ENCODE results near the gene POLR2C. TPM values are rescaled to one million over a fixed set of nuclear protein-coding genes. Genes with fewer than 3 reads are reported as not detected.

POLR2C gene
- total and polyA plus RNA-seq, 10 of the 15 experiments (the other 5 are each of a cell fraction or from before 2014, with no cell fraction given): 26.9 to 93.0 (median 57.8) TPM

DNA sequence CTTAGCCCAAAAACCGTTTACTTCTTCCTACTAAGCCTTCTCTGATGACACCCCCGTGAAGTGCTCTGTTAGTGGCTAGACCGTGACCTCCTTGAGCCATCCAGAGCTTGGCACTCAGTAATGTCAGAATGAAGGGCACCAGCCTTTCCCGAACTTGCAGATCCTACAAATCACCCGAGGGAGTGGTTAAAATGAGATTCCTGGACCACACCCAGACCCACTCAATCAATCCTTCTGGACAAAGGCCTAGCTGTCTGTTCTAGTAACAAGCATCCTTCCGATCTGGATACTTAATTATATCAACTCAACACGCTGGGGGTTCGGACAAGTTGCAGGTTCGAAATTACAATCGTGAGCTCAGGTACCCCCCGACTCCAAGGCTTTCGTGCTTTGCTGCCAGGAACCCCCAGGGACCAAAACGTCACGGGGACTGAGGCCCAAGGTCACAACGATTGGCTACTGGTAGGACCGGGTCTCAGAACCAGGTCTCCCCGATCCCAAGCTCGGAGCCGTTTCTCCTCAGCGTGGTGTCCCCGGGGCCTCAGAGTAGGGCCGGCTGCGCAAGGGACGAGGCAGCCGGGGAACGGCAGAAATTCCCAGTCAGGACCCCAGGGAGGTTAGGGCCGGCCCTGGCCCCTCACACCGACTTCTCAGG lies 15.8 kb upstream of the POLR2C start:
- H3K27ac ChIP-seq (ENCODE audit: control insufficient read depth, insufficient read depth): peak overlapping the region; percentile 88
- in situ Hi-C loops (cut with MboI) (no loop called here), intact Hi-C loops (cut with micrococcal nuclease; ENCODE audit: unreplicated experiment) (loop anchor here (10.0 kb wide), 1 partner anchor 678 kb away; the partner anchor contains the start of gene CFAP20)
- peaks cover 2% of the 10 kb centered on the region; the same call in 2 of the 3 replicates for H3K9me3 ChIP-seq (replicated peaks; ENCODE audit: control insufficient read depth, insufficient read depth, low read length)
- FAIRE-seq (no peak), DNase-seq (ENCODE audit: low read depth, low spot score) (no peak), ATAC-seq (peak; percentile 64)
- H3K4me2 ChIP-seq (ENCODE audit: control insufficient read depth, insufficient read depth): peak overlapping the region; percentile 91
- H3K4me3 ChIP-seq: peak overlapping the region; percentile 97
- 1% methylated on average over 24 of the region's 28 CpGs for WGBS (ENCODE audit: insufficient coverage, insufficient replicate concordance, low lambda C conversion rate, missing lambda C conversion rate)
- POLR2A ChIA-PET: interaction anchor here (0.6 to 2.0 kb wide), 15 partner anchors 8 to 261 kb away, joined by 3 to 14 read pairs (median 3); partner anchors contain the start of genes POLR2C, PSME3IP1 and RSPRY1
- peaks cover 40% of the 10 kb centered on the region for H3K79me2 ChIP-seq (ENCODE audit: control insufficient read depth, insufficient read depth, low read length)
- peak overlapping the region; percentile 91 for H2AFZ ChIP-seq (ENCODE audit: control insufficient read depth, low read depth, low read length)
- CTCF ChIA-PET: interaction anchor here (0.8 to 6.5 kb wide), 12 partner anchors 10 to 363 kb away, joined by 3 to 42 read pairs (median 3); partner anchors contain the start of gene POLR2C
- RAD21 ChIA-PET (ENCODE audit: unreplicated experiment): interaction anchor here (0.7 to 2.2 kb wide), 12 partner anchors 10 to 149 kb away, joined by 3 to 9 read pairs (median 4); partner anchors contain the start of genes DOK4 and POLR2C
- SMC1A ChIA-PET (ENCODE audit: uncharacterized antibody, unreplicated experiment): interaction anchor here (0.7 to 1.8 kb wide), 10 partner anchors 13 to 290 kb away, joined by 3 to 8 read pairs (median 4); partner anchors contain the start of genes ADGRG5 and DOK4
- BruUV-seq (replicated peaks): no TSS peak
- H3K9ac ChIP-seq (ENCODE audit: control insufficient read depth, insufficient read depth, low read length): peak overlapping the region; percentile 98
- TF ChIP-seq SMAD5 (IDR thresholded peaks at IDR 0.05; ENCODE audit: low read depth): no peak
- peak; percentile 82 for TF ChIP-seq MEF2B (IDR thresholded peaks at IDR 0.05; ENCODE audit: partially characterized antibody, poor library complexity, severe bottlenecking)
- no peak for TF ChIP-seq NBN (IDR thresholded peaks at IDR 0.05)
- TF ChIP-seq BHLHE40 (IDR thresholded peaks at IDR 0.05; ENCODE audit: borderline replicate concordance in 1 of 2, low read depth in 2 of 2, low read length in 1 of 2): 0 out of 4 replicates have a peak, but pooled peaks of 1 of the 2 experiments have one; percentile 1
- TF ChIP-seq SIN3A (IDR thresholded peaks at IDR 0.05; ENCODE audit: low read depth, low read length): no peak
- TF ChIP-seq RAD21 (IDR thresholded peaks at IDR 0.05; ENCODE audit: insufficient read depth, low read depth, low read length): no peak
- TF ChIP-seq ZZZ3 (IDR thresholded peaks at IDR 0.05; ENCODE audit: control insufficient read depth, insufficient read length, low read depth): no peak
- no peak for TF ChIP-seq ZNF217 (IDR thresholded peaks at IDR 0.05)
- no peak for TF ChIP-seq HDGF (IDR thresholded peaks at IDR 0.05)
- H3K27me3 ChIP-seq (replicated peaks in 1 of 2; ENCODE audit: control insufficient read depth in 2 of 2, insufficient read depth in 2 of 2, low read length in 1 of 2): no peaks in the 10 kb centered on the region
- H3K36me3 ChIP-seq (ENCODE audit: control insufficient read depth in 2 of 2, insufficient read depth in 2 of 2, low read length in 1 of 2): no peaks in the 10 kb centered on the region; a peak in 2 of 4 replicates
- H4K20me1 ChIP-seq (ENCODE audit: control insufficient read depth, insufficient read depth): no peaks in the 10 kb centered on the region
- H3K4me1 ChIP-seq (ENCODE audit: control insufficient read depth, insufficient read depth, low read length): peaks cover 6% of the 10 kb centered on the region; the same call in 1 of the 2 replicates
